ENCODE data around the gene EIF2B1. TPM values are rescaled to one million over a fixed set of nuclear protein-coding genes. Genes with fewer than 3 reads are reported as not detected.
A peak's percentile ranks its signal among the peaks of the same experiment; 100 is the strongest.

The EIF2B1 gene
- total RNA-seq (2014; rRNA removed; shearing (Covaris generic)), result 160 and 315 TPM in 2 replicates

GRCh38 chr12:123633379-123634141 lies at the start of gene EIF2B1, which contains the start of gene GTF2H3:
Gene EIF2B1, minus strand, starts transcription at chr12:123633686. Its CDS starts 129 bp downstream, at chr12:123633557.
Gene GTF2H3, plus strand, starts transcription at chr12:123633829. Its CDS starts 31 bp downstream, at chr12:123633860.
- peak; percentile 99 for DNase-seq (ENCODE audit: low read depth)

GRCh38 chr12:123681605-123682004 lies 48.1 kb upstream of the EIF2B1 start:
- no peak for DNase-seq (ENCODE audit: low read depth)

GRCh38 chr12:123678981-123679380 lies 45.5 kb upstream of the EIF2B1 start:
- no peak for DNase-seq (ENCODE audit: low read depth)

GRCh38 chr12:123676616-123677320 lies 43.3 kb upstream of the EIF2B1 start:
- DNase-seq (ENCODE audit: low read depth), result no peak

- DNase-seq (ENCODE audit: low read depth), result no peak
Measured at GRCh38 chr12:123675436-123675835, 42.0 kb upstream of the EIF2B1 start.

GRCh38 chr12:123671876-123672275 lies 38.4 kb upstream of the EIF2B1 start:
- DNase-seq (ENCODE audit: low read depth), result peak; percentile 9

GRCh38 chr12:123670882-123671728 lies 37.6 kb upstream of the EIF2B1 start, which contains the start of gene TCTN2:
Gene TCTN2, plus strand, starts transcription at chr12:123671113. Its CDS starts 128 bp downstream, at chr12:123671241.
- peak; percentile 96 for DNase-seq (ENCODE audit: low read depth)

GRCh38 chr12:123667771-123668170 lies 34.3 kb upstream of the EIF2B1 start:
- DNase-seq (ENCODE audit: low read depth), result no peak

GRCh38 chr12:123659996-123660727 lies 26.7 kb upstream of the EIF2B1 start:
- DNase-seq (ENCODE audit: low read depth), result peak; percentile 61

- no peak for DNase-seq (ENCODE audit: low read depth)
Measured at GRCh38 chr12:123657211-123657610, 23.7 kb upstream of the EIF2B1 start.

GRCh38 chr12:123656392-123656791 lies 22.9 kb upstream of the EIF2B1 start:
- DNase-seq (ENCODE audit: low read depth), result no peak

GRCh38 chr12:123655420-123655819 lies 21.9 kb upstream of the EIF2B1 start:
- no peak for DNase-seq (ENCODE audit: low read depth)

GRCh38 chr12:123654129-123654701 lies 20.7 kb upstream of the EIF2B1 start:
- DNase-seq (ENCODE audit: low read depth), result no peak

- DNase-seq (ENCODE audit: low read depth), result no peak
Measured at GRCh38 chr12:123648401-123648800, 14.9 kb upstream of the EIF2B1 start.

GRCh38 chr12:123645878-123646277 lies 12.4 kb upstream of the EIF2B1 start:
- no peak for DNase-seq (ENCODE audit: low read depth)

- no peak for DNase-seq (ENCODE audit: low read depth)
Measured at GRCh38 chr12:123645380-123645779, 11.9 kb upstream of the EIF2B1 start.

- no peak for DNase-seq (ENCODE audit: low read depth)
Measured at GRCh38 chr12:123643911-123644310, 10.4 kb upstream of the EIF2B1 start.

GRCh38 chr12:123634142-123634561 lies 666 bp upstream of the EIF2B1 start:
- DNase-seq (ENCODE audit: low read depth), result no peak

- DNase-seq (ENCODE audit: low read depth), result no peak
Measured at GRCh38 chr12:123621619-123622530, 11.6 kb downstream of the EIF2B1 start.

- no peak for DNase-seq (ENCODE audit: low read depth)
Measured at GRCh38 chr12:123621101-123621500, 12.4 kb downstream of the EIF2B1 start.
